Stomach (tissue), 4 donors: Measurements from ENCODE around the gene GUCY1A1.

Experiments
- POLR2A ChIP-seq, 4 donors: fragments of 450-650 bp; IDR thresholded peaks; one replicate each; pipeline ENCODE4 v1.6.1; 2016; ENCODE audit warnings: antibody characterized with exemption in 4 of 4, control low read depth in 2 of 4, mild to moderate bottlenecking in 1 of 4, moderate library complexity in 1 of 4
- POLR2AphosphoS5 ChIP-seq, 3 donors: sonication (generic); formaldehyde crosslinking; IDR thresholded peaks; one replicate each; pipeline ENCODE4 v1.6.1; 2016; ENCODE audit warnings: antibody characterized with exemption in 3 of 3
- TF ChIP-seq, protein P1 (sequence below), 7 experiments: fragments of 450-650 bp in 4 of 7; fragments of 200-600 bp in 3 of 7; sonication (generic) in 3 of 7; IDR thresholded peaks; one replicate each; pipeline ENCODE4 v1.5.1; 2016 to 2019; ENCODE audit warnings: antibody characterized with exemption in 7 of 7, control low read depth in 2 of 7, mild to moderate bottlenecking in 1 of 7

DNA sequence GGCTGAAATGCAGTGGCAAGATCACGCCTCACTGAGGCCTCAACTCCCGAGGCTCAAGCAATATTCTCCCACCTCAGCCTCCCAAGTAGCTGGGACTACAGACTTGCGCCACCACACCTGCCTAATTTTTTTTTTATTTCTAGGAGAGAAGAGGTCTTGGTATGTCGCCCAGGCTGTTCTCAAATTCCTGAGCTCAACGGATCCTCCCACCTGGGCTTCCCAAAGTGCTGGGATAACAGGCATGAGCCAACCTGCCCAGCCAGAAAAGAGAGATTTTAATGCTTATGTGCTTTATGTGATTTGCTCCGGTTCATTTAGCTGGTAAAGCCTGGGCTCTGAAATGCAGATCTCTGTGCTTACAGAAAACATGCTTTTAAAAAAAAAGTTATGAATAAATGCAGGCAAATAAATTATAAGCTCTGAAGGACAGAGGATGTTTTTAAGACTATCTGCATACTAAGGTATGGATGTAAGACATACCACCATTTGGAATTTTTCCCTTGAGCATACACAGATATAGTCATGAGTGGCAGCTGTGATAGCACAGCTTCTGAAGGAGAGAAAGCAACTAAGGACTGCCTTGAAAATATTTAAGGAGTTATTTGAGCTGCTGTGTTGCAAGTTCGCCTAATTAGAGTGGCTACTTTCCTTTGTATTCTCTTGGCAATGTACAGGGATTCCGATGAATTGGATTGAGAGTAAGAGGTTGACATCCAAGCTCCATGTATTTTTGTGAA is 106.0 kb downstream of the GUCY1A1 start:
- TF ChIP-seq POLR2AphosphoS5 (IDR thresholded peaks at IDR 0.05) (no peak), POLR2A (IDR thresholded peaks at IDR 0.05) (no peak)
- TF ChIP-seq, protein P1, sequence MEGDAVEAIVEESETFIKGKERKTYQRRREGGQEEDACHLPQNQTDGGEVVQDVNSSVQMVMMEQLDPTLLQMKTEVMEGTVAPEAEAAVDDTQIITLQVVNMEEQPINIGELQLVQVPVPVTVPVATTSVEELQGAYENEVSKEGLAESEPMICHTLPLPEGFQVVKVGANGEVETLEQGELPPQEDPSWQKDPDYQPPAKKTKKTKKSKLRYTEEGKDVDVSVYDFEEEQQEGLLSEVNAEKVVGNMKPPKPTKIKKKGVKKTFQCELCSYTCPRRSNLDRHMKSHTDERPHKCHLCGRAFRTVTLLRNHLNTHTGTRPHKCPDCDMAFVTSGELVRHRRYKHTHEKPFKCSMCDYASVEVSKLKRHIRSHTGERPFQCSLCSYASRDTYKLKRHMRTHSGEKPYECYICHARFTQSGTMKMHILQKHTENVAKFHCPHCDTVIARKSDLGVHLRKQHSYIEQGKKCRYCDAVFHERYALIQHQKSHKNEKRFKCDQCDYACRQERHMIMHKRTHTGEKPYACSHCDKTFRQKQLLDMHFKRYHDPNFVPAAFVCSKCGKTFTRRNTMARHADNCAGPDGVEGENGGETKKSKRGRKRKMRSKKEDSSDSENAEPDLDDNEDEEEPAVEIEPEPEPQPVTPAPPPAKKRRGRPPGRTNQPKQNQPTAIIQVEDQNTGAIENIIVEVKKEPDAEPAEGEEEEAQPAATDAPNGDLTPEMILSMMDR (IDR thresholded peaks at IDR 0.05) = no peak
